Measurements from ENCODE around the gene PNKP. TPM values are rescaled to one million over a fixed set of nuclear protein-coding genes. Genes with fewer than 3 reads are reported as not detected.
"Not testable (repeated sequence)": the region's sequence is repeated elsewhere in the genome, so short reads cannot be mapped to it uniquely, and the experiment has no call there.

Gene PNKP
- total RNA-seq, 2 experiments from 2014 or later: 78.9 to 143 TPM

DNA sequence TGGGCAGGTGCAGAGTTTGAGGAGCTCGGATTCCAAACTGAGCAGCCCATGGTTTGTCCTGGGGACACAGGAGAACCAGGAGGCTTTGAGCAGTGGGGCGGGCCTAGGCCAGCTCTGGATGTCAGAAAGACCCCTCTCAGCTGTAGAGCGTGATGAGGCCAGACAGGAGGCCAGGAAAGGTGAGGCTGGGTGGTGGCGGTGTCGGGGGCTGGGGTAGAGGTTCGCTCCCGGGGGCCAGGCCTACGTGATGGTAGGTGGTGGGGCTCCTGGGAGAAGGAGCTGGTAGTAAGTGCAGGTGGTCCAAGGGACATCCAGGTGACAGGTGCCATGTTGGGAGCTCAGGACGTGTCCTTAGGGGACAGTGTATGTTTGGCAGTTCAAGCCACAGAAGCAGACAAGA, 30.0 kb downstream of the PNKP start:
- Mint-ChIP-seq H3K4me3 (no peak overlapping the region), H3K36me3 (peaks cover 7% of the 10 kb centered on the region), H3K4me1 (no peaks in the 10 kb centered on the region), H3K27ac (no peak overlapping the region), H3K9me3 (no peaks in the 10 kb centered on the region), H3K27me3 (no peaks in the 10 kb centered on the region)
- no peak for DNase-seq

DNA sequence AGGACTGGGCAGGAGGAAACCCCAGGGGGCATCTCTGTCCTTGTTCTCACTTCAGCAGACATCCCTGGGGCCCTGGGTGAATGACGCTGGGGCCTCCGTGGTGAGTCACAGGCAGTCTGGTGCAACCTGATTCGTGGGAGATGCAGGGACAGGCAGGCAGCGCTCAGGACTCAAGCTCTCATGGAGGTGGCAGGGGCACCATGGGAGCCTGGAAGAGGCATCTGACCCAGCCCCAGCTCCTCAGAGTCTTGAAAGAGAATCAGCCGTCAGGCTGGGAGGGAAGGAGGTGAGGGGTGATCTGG, 30.4 kb downstream of the PNKP start:
- no peaks in the 10 kb centered on the region for H3K9me3 Mint-ChIP-seq
- no peaks in the 10 kb centered on the region for H3K4me1 Mint-ChIP-seq
- peak overlapping the region; percentile 11 for H3K27ac Mint-ChIP-seq
- DNase-seq: no peak
- no peak overlapping the region for H3K4me3 Mint-ChIP-seq
- peaks cover 10% of the 10 kb centered on the region for H3K36me3 Mint-ChIP-seq
- H3K27me3 Mint-ChIP-seq: no peaks in the 10 kb centered on the region

DNA sequence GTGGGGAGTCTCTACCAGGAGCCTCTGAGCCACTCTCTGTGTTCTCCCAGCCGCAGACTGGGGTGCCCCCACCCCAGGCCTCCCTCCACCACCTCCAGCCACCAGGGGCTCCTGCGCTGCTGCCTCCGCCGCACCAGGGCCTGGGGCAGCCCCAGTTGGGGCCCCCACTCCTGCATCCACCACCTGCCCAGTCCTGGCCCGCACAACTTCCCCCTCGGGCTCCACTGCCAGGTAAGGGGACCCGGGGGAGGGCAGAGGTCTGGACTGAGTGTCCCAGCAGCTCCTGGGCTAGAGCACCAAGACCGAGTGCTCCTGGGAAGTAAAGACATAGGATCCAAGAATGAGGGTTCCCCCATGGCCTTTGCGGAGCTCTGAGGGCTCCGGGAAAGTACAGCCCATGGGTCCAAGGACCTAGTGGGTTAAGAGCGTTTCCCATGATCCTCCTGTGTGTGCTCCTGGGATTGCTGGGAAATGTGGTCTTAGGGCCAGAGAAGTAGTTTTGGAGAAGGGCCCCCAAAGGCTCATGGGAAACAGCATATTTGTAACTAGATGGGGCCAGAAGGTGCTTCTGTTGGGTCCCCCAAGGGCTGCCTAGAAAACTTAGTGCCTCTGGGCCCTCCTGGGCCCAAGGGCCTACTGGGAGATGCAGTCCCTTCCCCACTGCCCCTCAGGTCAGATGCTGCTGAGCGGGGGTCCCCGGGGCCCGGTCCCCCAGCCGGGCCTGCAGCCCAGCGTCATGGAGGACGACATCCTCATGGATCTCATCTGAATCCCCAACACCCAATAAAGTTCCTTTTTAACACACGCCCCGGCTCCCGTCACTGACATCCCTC, 31.0 kb downstream of the PNKP start:
- DNase-seq: no peak
- H3K9me3 Mint-ChIP-seq: no peaks in the 10 kb centered on the region
- no peak overlapping the region for H3K27ac Mint-ChIP-seq
- H3K27me3 Mint-ChIP-seq: no peaks in the 10 kb centered on the region
- H3K4me3 Mint-ChIP-seq: no peak overlapping the region
- H3K4me1 Mint-ChIP-seq: no peaks in the 10 kb centered on the region
- peaks cover 10% of the 10 kb centered on the region for H3K36me3 Mint-ChIP-seq

DNA sequence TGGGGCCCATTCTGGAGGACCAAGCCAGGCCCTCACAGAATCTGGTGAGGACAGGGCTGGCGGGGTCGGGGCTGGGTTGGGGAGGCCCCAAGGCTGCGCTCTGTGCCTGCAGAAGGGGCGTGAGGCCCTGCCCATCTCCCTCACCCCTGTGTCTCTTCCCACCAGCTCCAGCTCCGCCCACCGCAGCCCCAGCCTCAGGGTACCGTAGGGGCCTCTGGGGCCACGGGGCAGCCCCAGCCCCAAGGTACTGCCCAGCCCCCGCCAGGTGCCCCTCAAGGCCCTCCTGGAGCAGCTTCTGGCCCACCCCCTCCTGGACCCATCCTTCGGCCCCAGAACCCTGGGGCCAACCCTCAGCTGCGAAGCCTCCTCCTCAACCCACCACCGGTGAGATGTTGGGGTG, 31.8 kb downstream of the PNKP start:
- DNase-seq: no peak
- Mint-ChIP-seq H3K36me3 (peaks cover 10% of the 10 kb centered on the region), H3K27me3 (no peaks in the 10 kb centered on the region), H3K9me3 (no peaks in the 10 kb centered on the region), H3K27ac (no peak overlapping the region), H3K4me1 (no peaks in the 10 kb centered on the region), H3K4me3 (no peak overlapping the region)

DNA sequence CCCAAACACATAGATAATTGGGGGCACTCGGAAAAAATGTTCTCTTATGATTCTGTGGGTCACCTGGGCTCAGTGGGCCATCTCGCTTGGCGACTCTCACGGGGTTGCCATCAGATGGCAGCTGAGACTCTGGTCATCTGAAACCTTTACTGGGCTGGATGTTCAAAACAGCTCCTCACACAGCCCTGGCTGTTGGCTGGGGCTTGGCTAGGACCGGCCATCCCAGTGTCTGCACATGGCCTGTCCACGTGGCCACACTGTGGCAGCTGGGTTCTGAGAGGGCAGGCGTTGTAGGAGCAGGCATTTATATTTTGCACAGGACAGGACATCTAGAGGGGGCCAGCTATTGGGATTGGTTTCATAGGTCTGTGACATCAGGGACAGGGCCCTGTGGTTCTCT, 33.8 kb downstream of the PNKP start:
- Mint-ChIP-seq H3K4me1 (no peaks in the 10 kb centered on the region), H3K4me3 (no peak overlapping the region), H3K27ac (no peak overlapping the region), H3K36me3 (peaks cover 10% of the 10 kb centered on the region), H3K9me3 (no peaks in the 10 kb centered on the region), H3K27me3 (no peaks in the 10 kb centered on the region)
- no peak for DNase-seq

DNA sequence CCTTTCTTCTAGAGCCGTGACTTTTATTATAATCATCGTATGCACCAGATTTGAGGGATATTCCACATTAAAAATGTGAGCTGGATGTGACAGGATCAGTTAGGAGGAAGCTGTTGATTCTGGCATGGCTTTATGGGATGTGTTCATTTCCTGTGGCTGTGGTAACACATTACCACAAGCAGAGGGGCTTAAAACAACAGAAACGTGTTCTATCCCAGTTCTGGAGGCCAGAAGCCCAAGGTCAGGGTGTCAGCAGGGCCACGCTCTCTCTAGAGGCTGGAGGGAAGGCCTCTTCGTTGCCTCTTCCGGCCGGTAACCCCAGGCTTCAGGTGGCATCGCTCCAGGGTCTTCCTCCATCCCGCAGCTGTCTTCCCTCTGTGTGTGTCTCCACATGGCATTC, 34.8 kb downstream of the PNKP start:
- Mint-ChIP-seq H3K27ac (no peak overlapping the region), H3K27me3 (no peaks in the 10 kb centered on the region), H3K4me1 (no peaks in the 10 kb centered on the region), H3K36me3 (peaks cover 8% of the 10 kb centered on the region), H3K9me3 (no peaks in the 10 kb centered on the region), H3K4me3 (no peak overlapping the region)
- no peak for DNase-seq

DNA sequence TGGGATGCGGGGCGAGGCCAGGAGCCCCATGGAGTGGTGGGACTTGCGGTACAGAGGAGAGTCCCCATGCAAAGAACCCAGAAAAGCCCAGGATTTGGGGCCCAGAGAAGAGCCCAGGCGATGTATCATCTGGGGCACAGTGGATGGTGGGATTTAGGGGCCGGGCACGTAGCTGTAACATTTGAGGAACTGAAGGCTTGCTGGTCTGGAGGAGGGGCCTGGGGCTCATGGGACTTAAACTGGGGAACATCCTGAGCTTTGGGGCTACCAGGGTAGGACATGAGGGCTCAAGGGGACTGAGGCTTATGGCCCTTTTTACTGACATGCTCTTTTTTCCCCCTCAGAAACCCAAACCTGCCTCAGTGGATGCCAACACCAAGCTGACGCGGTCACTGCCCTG, 35.8 kb downstream of the PNKP start:
- no peak overlapping the region for H3K27ac Mint-ChIP-seq
- H3K9me3 Mint-ChIP-seq: no peaks in the 10 kb centered on the region

DNA sequence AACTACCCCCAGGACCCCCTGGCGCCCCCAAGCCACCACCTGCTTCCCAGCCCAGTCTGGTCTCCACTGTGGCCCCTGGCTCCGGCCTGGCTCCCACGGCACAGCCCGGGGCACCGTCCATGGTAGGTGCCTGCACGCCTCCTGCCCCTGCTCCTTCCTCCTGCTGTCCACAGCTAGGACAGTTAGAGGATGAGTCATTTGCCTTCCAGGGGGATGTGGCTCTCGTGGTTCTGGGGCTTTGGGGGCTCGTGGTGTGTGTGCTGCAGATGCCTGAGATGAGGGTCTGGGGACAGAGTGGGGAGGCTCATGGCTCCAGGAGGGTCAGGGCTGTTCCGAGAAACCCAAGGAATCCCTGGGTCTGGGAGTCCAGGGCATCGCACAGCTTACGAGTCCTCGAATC, 36.6 kb downstream of the PNKP start:
- DNase-seq: no peak
- no peaks in the 10 kb centered on the region for H3K27me3 Mint-ChIP-seq
- H3K27ac Mint-ChIP-seq: no peak overlapping the region
- H3K9me3 Mint-ChIP-seq: no peaks in the 10 kb centered on the region
- H3K4me1 Mint-ChIP-seq: no peaks in the 10 kb centered on the region
- H3K4me3 Mint-ChIP-seq: no peak overlapping the region
- H3K36me3 Mint-ChIP-seq: peaks cover 7% of the 10 kb centered on the region

More for the DNA sequence above, 35.8 kb downstream of the PNKP start:
- no peak for DNase-seq
- H3K36me3 Mint-ChIP-seq: peaks cover 7% of the 10 kb centered on the region
- H3K27me3 Mint-ChIP-seq: no peaks in the 10 kb centered on the region
- no peak overlapping the region for H3K4me3 Mint-ChIP-seq
- no peaks in the 10 kb centered on the region for H3K4me1 Mint-ChIP-seq

DNA sequence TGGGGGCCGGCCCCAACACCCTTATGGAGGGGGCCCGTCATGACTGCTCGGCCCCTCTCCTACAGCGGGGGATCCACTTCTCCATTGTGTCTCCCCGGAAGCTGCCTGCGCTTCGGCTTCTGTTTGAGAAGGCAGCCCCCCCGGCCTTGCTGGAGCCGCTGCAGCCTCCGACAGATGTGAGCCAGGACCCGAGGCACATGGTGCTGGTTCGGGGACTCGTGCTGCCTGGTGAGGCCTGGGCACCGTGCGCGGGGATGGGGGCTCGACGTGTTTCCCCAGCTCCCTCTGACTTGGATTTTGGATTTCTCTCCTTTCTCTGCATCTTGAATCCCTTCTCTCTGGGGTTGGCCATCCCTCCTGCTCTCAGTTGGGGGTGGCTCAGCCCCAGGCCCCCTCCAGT, 37.7 kb downstream of the PNKP start:
- Mint-ChIP-seq H3K9me3 (no peaks in the 10 kb centered on the region), H3K36me3 (peaks cover 7% of the 10 kb centered on the region), H3K27me3 (no peaks in the 10 kb centered on the region), H3K4me1 (no peaks in the 10 kb centered on the region), H3K4me3 (no peak overlapping the region), H3K27ac (no peak overlapping the region)
- DNase-seq: no peak

DNA sequence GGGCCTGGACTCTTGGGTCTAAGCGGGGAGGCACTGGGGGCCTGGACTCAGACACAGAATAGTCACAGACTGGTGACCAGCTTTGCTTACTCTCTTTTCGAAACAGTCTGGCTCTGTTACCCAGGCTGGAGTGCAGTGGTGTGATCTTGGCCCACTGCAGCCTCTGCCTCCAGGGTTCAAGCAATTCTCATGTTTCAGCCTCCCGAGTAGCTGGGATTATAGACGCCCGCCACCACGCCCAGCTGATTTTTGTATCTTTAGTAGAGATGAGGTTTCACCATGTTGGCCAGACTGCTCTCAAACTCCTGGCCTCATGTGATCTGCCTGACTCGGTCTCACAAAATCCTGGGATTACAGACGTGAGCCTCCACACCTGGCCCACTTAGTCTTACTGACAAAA, 38.2 kb downstream of the PNKP start:
- Mint-ChIP-seq H3K4me3 (no peak overlapping the region), H3K27ac (no peak overlapping the region), H3K4me1 (no peaks in the 10 kb centered on the region), H3K27me3 (no peaks in the 10 kb centered on the region), H3K9me3 (no peaks in the 10 kb centered on the region), H3K36me3 (peaks cover 5% of the 10 kb centered on the region)
- no peak for DNase-seq

DNA sequence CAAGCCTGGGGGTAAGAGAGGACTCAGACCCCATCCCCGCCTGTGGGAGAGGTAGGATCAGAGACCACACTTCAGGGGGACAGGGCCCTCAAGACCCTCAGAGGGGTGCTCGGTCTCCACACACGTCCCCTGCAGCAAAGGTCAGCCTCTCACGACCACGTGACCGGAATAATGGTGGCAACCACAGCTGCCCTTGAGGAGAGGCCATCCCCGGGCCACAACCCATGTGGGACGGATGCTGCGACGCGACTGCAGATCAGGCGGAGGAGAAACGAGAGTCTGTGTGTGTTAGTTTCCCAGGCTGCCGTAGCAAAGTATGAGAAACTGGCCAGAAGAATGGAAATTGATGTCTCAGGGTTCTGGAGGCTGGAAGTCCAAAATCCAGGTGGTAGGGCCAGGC, 40.3 kb downstream of the PNKP start:
- Mint-ChIP-seq H3K27me3 (no peaks in the 10 kb centered on the region), H3K4me3 (no peak overlapping the region), H3K4me1 (no peaks in the 10 kb centered on the region), H3K9me3 (no peaks in the 10 kb centered on the region), H3K27ac (no peak overlapping the region), H3K36me3 (no peaks in the 10 kb centered on the region)
- DNase-seq: no peak

DNA sequence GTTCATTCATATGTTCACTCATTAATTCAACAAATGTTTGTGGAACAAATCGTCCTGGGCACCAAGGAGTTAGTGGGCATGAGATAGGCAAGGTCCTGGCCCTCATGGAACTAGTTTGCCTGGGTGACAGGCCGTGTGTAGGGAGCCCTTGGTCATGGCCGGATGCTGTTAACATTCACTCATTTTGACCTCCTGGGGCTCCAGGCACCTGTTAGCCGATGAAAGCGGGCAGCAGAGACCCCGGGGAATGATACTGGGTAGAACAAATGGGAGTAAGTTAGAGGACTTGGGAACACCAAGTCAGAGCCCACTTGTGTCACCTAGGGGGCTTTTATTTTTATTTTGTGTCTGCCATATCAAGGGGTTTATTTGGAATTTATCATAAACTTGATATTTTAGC, 42.7 kb downstream of the PNKP start:
- no peak overlapping the region for H3K27ac Mint-ChIP-seq
- peaks cover 6% of the 10 kb centered on the region for H3K4me1 Mint-ChIP-seq
- H3K36me3 Mint-ChIP-seq: no peaks in the 10 kb centered on the region

DNA sequence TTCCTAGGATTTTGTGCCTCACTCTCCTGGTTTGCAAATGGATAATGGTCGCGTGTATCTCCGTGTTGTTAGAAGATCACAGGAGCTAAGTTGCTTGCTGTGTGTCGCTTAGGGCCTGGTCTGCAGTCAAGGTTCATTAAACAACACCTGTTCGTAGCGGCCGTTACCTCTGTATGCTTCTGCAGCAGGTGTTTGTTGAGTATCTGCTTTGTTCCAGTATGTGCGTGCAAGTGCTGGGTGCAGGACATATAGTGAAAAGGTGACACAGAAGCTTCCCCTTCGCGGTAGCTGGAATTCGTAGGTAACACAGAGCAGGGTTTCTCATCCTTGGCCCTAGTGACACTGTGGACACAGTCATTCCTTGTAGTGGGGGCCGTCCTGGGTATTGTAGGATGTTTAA, 43.9 kb downstream of the PNKP start:
- H3K9me3 Mint-ChIP-seq: no peaks in the 10 kb centered on the region

More for the DNA sequence above, 42.7 kb downstream of the PNKP start:
- no peak for DNase-seq
- Mint-ChIP-seq H3K4me3 (no peak overlapping the region), H3K9me3 (no peaks in the 10 kb centered on the region), H3K27me3 (no peaks in the 10 kb centered on the region)

DNA sequence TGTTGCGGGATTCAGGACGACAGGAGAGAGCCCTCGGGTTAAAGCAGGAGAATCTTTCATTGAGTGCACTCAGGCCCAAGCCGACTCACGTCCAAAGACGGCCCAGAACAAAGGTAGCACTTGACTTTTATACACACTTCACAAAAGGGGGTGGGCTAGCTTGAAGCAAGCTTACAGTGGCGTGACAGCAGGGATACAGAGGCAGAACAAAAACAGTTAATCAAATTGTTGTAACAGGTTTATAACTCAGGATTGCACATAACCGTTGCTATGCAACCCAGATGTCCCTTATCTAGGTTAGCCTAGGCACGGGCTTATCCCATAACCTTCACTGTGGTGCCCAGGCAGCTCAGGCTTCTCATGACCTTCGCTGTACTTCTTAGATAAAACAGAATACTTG, 47.3 kb downstream of the PNKP start:
- no peak for DNase-seq
- Mint-ChIP-seq H3K27me3 (no peaks in the 10 kb centered on the region), H3K9me3 (no peaks in the 10 kb centered on the region), H3K4me1 (peaks cover 21% of the 10 kb centered on the region), H3K4me3 (no peak overlapping the region), H3K27ac (no peak overlapping the region), H3K36me3 (no peaks in the 10 kb centered on the region)

More for the DNA sequence above, 43.9 kb downstream of the PNKP start:
- H3K4me1 Mint-ChIP-seq: peaks cover 16% of the 10 kb centered on the region
- DNase-seq: no peak
- no peak overlapping the region for H3K4me3 Mint-ChIP-seq
- no peak overlapping the region for H3K27ac Mint-ChIP-seq
- no peaks in the 10 kb centered on the region for H3K36me3 Mint-ChIP-seq
- H3K27me3 Mint-ChIP-seq: no peaks in the 10 kb centered on the region

DNA sequence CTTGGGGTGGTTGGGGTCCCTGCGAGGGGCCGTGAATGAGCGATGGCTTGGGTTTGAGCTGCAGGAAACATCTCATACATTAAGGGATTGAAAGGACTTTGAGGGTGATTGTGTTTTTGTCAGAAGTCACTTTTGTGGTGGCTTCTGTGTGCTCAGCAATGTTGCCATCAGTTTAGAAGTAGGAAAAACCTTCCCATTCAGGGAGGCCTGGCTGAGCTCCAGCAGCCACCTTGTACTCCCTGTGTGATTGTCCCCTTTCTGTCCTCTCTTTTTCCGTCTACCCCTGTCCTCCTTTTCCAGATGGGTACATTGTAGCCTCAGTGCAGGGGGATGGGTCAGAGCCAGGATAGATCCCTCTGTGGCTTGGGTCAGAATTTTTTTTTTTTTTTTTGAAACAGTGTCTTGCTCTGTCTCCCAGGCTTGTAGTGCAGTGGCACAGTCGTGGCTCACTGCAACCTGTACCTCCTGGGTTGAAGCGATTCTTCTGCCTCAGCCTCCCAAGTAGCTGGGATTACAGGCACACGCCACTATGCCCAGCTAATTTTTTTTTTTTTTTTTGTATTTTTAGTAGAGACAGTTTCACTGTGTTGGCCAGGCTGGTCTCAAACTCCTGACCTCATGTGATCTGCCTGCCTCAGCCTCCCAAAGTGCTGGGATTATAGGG, 47.8 kb downstream of the PNKP start:
- H3K27ac Mint-ChIP-seq: peak overlapping the region; percentile 97
- H3K9me3 Mint-ChIP-seq, DNase-seq, H3K27me3 Mint-ChIP-seq, H3K36me3 Mint-ChIP-seq: not testable (repeated sequence)
- H3K4me1 Mint-ChIP-seq: peaks cover 21% of the 10 kb centered on the region
- peak overlapping the region; percentile 94 for H3K4me3 Mint-ChIP-seq
